GM12864 (cell line): ENCODE results near the gene BBOX1.

Experiments
- DNase-seq: peaks from one replicate; pipeline ENCODE4 v3.0.0-alpha.2; 2011; ENCODE audit warnings: low read depth
- H3K4me3 ChIP-seq: 2 replicates; pipeline ENCODE4 v1.5.1; 2011; ENCODE audit warnings: mild to moderate bottlenecking, low read depth, low read length, control low read depth
- CTCF ChIP-seq: IDR thresholded peaks from 2 replicates; pipeline ENCODE4 v1.5.1; 2011; ENCODE audit warnings: low read depth, mild to moderate bottlenecking, moderate library complexity, low read length, control low read depth, inconsistent platforms; ENCODE audit errors: missing control alignments

Gene BBOX1

GRCh38 chr11:27061461-27061821 lies 20.8 kb downstream of the BBOX1 start:
- no peak for DNase-seq
- no peak overlapping the region for H3K4me3 ChIP-seq
- TF ChIP-seq CTCF: no peak

DNA sequence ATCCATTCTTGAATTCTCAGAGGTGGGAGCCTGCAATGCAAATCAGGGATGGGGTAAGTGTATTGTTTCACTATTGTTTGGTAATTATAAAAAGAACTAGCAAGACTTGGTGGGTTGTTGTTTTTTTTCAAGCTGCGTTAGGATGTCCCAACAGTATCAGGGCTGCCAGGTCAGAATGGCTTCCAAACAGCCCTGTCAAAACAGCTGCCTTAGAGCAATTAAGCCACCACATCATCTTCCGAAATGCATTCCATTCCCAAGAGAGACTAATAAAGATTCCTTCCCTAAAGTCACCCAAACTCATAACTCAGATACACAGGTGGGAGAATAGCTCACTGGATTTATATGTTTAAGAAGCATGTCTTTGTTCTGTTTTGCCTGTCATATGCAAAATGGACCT lies 23.5 kb downstream of the BBOX1 start:
- TF ChIP-seq CTCF: no peak
- no peak overlapping the region for H3K4me3 ChIP-seq
- no peak for DNase-seq

DNA sequence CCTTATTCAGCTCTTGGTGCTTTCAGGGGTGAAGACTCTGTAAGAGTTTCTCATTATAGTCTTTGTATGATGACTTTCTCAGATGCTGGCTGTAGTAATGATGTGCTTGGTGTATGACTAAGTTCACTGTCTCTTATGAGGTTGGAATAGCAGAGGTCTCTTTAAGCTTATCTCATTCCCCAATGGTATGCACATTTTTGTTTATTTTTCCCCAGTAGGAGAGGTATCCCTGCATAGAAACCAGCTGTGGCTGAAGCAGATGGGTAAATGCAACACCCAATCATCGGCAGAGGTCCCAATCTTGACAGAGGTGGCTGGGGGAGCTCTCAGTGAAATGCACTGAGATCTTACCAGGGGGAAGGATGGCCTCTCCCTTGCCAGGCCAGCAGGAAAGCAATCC lies 34.6 kb downstream of the BBOX1 start:
- H3K4me3 ChIP-seq: no peak overlapping the region
- no peak for DNase-seq
- no peak for TF ChIP-seq CTCF

GRCh38 chr11:27075655-27076054 lies 35.0 kb downstream of the BBOX1 start:
- no peak for DNase-seq
- no peak overlapping the region for H3K4me3 ChIP-seq
- TF ChIP-seq CTCF: no peak

DNA sequence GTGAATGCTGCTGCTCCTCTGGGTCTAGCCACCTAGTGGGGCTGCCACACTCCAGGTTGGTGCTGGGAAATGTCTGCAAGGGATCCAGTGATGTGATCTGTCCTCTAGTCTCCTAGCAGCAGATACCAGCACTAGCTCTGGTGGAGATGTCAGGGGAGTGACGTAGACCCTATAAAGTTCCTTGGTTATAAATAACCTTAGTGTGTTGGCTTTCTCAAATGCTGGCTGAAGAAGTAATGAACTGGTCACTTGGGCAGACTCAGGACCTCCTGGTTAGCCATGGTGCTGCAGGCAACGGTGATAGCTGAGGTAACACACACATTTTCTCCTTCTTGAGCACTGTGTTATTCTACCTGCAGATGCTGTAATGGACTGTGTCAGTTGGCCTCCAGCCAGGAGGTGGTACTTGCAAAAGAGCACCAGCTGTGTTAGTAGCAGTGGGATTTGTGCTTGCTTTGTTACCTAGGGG lies 35.5 kb downstream of the BBOX1 start:
- no peak overlapping the region for H3K4me3 ChIP-seq
- DNase-seq: no peak
- TF ChIP-seq CTCF: no peak

DNA sequence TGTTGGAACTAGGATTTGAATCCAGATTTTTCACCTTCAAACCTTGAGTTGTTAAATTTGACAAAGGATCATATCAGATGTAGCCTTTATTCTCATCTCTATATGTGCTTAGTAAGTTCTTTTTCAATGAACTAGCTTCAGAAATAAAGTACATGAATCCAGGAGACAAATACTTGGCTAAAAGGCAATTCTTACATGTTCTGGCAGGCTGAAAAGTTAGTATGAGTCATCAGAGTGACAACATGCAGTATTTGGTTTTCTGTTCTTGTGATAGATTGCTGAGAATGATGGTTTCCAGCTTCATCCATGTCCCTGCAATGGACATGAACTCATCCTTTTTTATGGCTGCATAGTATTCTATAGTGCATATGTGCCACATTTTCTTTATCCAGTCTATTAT lies 40.4 kb downstream of the BBOX1 start:
- H3K4me3 ChIP-seq: no peak overlapping the region
- TF ChIP-seq CTCF: no peak
- no peak for DNase-seq

DNA sequence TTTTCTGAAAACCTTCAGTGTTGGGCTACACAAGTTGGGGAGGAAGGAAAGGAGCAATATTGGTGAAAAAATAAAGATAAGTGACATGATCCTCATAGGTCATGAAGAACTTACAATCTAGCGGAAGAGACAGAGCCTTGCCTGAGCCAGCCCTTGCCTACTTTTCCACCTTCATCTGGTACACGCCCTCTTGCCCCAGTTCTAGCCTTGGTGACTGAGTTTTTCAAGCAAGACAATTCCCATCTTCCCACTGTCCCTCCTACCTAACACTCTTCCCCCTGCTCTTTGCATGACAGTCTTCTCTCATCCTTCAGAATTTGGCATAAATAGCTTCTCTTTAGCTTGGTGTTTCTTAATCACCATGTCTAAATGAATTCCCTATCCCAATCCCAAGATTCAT lies 42.6 kb downstream of the BBOX1 start:
- DNase-seq: no peak
- H3K4me3 ChIP-seq: no peak overlapping the region
- no peak for TF ChIP-seq CTCF
